Ascending aorta (tissue), 2 donors: ENCODE results near the gene LBR. TPM values are rescaled to one million over a fixed set of nuclear protein-coding genes. Genes with fewer than 3 reads are reported as not detected.

Source experiments
- DNase-seq, 2 donors: peaks; one replicate each; pipeline ENCODE4 v3.0.0-alpha.2; 2019; ENCODE audit warnings: low spot score in 2 of 2
- H3K27ac ChIP-seq, 2 donors: fragments of 200-600 bp; sonication (generic); one replicate each; pipeline ENCODE4 v1.5.1; 2016 to 2017; ENCODE audit warnings: mild to moderate bottlenecking in 1 of 2
- H3K27me3 ChIP-seq: fragments of 200-600 bp; sonication (generic); one replicate; pipeline ENCODE4 v1.5.1; 2017
- H3K36me3 ChIP-seq, 2 donors: fragments of 200-600 bp; sonication (generic); one replicate each; pipeline ENCODE4 v1.5.1; 2016
- H3K4me1 ChIP-seq, 2 donors: fragments of 200-600 bp; sonication (generic); one replicate each; pipeline ENCODE4 v1.5.1; 2016 to 2017; ENCODE audit warnings: mild to moderate bottlenecking in 1 of 2
- H3K4me3 ChIP-seq, 2 donors: fragments of 200-600 bp; sonication (generic); one replicate each; pipeline ENCODE4 v1.5.1; 2016 to 2017; ENCODE audit warnings: mild to moderate bottlenecking in 1 of 2
- H3K9me3 ChIP-seq, 2 donors: fragments of 200-600 bp; sonication (generic); one replicate each; pipeline ENCODE4 v1.5.1; 2016
- CTCF ChIP-seq, 3 experiments: fragments of 200-600 bp in 2 of 3; fragments of 450-650 bp in 1 of 3; sonication (generic) in 2 of 3; IDR thresholded peaks; one replicate each; pipeline ENCODE4 v1.5.1; 2016 to 2019; ENCODE audit warnings: antibody characterized with exemption in 3 of 3, mild to moderate bottlenecking in 1 of 3, moderate library complexity in 1 of 3
- intact Hi-C: fragments of 100-400 bp; cut with DNase I; formaldehyde crosslinking; loops from one replicate; pipeline ENCODE4 v1.15.1; 2023
- total RNA-seq: library from RNA; depleted of rRNA; stranded (reverse); fragments of >200 nt; gene quantifications from one replicate; pipeline ENCODE4 v1.1.0, GENCODE V29; 2016

The LBR gene
- total RNA-seq, 1 donor from 2014 or later: 21.1 TPM

GRCh38 chr1:225380691-225381090, 47.1 kb downstream of the LBR start:
- Histone ChIP-seq H3K4me3 (no peak overlapping the region), H3K36me3 (no peaks in the 10 kb centered on the region), H3K9me3 (no peaks in the 10 kb centered on the region), H3K27me3 (no peaks in the 10 kb centered on the region), H3K27ac (no peak overlapping the region), H3K4me1 (no peaks in the 10 kb centered on the region)
- TF ChIP-seq CTCF (IDR thresholded peaks at IDR 0.05): no peak
- intact Hi-C loops: no loop called here
- DNase-seq: no peak

GRCh38 chr1:225378880-225379279, 49.0 kb downstream of the LBR start:
- no peak for TF ChIP-seq CTCF (IDR thresholded peaks at IDR 0.05)
- Histone ChIP-seq H3K4me1 (no peaks in the 10 kb centered on the region), H3K4me3 (no peak overlapping the region), H3K27ac (no peak overlapping the region), H3K9me3 (no peaks in the 10 kb centered on the region), H3K27me3 (no peaks in the 10 kb centered on the region), H3K36me3 (no peaks in the 10 kb centered on the region)
- DNase-seq: no peak
- intact Hi-C loops: no loop called here

GRCh38 chr1:225374996-225375395, 52.8 kb downstream of the LBR start:
- Histone ChIP-seq H3K27ac (no peak overlapping the region), H3K9me3 (no peaks in the 10 kb centered on the region), H3K36me3 (no peaks in the 10 kb centered on the region), H3K4me3 (no peak overlapping the region), H3K4me1 (no peaks in the 10 kb centered on the region), H3K27me3 (no peaks in the 10 kb centered on the region)
- TF ChIP-seq CTCF (IDR thresholded peaks at IDR 0.05): no peak
- intact Hi-C loops: no loop called here
- DNase-seq: no peak

GRCh38 chr1:225373155-225373554, 54.7 kb downstream of the LBR start:
- Histone ChIP-seq H3K27me3 (no peaks in the 10 kb centered on the region), H3K9me3 (no peaks in the 10 kb centered on the region), H3K27ac (no peak overlapping the region), H3K4me3 (no peak overlapping the region), H3K4me1 (no peaks in the 10 kb centered on the region), H3K36me3 (no peaks in the 10 kb centered on the region)
- TF ChIP-seq CTCF (IDR thresholded peaks at IDR 0.05): no peak
- DNase-seq: no peak
- intact Hi-C loops: no loop called here

GRCh38 chr1:225371366-225372010, 56.4 kb downstream of the LBR start:
- no peak for DNase-seq
- intact Hi-C loops: no loop called here
- no peak for TF ChIP-seq CTCF (IDR thresholded peaks at IDR 0.05)

More at GRCh38 chr1:225371366-225372010, 56.4 kb downstream of the LBR start:
- Histone ChIP-seq H3K36me3 (no peaks in the 10 kb centered on the region), H3K4me1 (no peaks in the 10 kb centered on the region), H3K4me3 (no peak overlapping the region), H3K27me3 (no peaks in the 10 kb centered on the region), H3K9me3 (no peaks in the 10 kb centered on the region), H3K27ac (no peak overlapping the region)
